Pulmonary artery endothelial cell (primary cell): Measurements from ENCODE around the gene DNAJB6. TPM values are rescaled to one million over a fixed set of nuclear protein-coding genes. Genes with fewer than 3 reads are reported as not detected.

Experiments used
- DNase-seq: peaks from one replicate; pipeline ENCODE4 v3.0.0-alpha.2; 2011; ENCODE audit warnings: low read depth, low spot score
- total RNA-seq: library from RNA; depleted of rRNA; stranded (reverse); fragments of >200 nt; gene quantifications from 2 replicates; pipeline ENCODE4 v1.2.3, GENCODE V29; 2014

DNAJB6 gene
- total RNA-seq, 1 donor from 2014 or later = 104 TPM

GRCh38 chr7:157427811-157428553 is 91.2 kb downstream of the DNAJB6 start:
- DNase-seq = no peak

- no peak for DNase-seq
Observed at GRCh38 chr7:157428554-157428945, 91.7 kb downstream of the DNAJB6 start.

DNA sequence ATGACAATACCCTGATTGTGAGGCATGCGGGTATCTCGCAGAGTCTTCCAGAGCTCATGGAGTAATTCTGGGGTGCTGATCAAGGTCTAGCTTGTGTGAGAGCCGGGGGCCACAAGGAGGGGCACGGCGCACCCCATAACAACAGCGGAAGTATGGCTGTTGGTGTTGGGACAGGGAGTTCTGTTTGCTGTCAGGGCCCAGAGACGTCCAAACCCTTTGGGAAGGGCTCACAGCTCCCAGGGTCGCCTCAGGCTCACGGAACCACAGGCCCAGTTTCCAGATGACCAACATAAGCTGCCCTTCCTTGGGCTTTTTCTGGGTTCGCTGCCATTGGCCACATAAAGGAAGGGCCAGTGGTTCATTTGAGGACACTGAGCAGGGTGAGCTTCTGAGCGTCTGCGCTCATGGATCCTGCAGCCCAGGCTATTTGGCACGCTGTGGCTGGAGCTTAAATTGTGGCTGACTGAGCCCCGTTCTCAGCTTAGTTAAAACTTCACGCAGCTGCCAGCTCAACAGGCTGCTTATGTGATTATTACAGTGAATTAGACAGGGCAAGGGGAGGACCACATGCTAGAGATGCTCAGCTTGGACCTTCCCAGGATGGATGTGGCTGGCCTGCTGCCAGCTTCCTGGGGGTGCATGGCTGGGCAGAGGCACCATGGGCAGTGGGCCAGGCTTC is 92.3 kb downstream of the DNAJB6 start:
- DNase-seq = no peak

- DNase-seq = no peak
Observed at GRCh38 chr7:157429680-157430224, 92.9 kb downstream of the DNAJB6 start.

DNA sequence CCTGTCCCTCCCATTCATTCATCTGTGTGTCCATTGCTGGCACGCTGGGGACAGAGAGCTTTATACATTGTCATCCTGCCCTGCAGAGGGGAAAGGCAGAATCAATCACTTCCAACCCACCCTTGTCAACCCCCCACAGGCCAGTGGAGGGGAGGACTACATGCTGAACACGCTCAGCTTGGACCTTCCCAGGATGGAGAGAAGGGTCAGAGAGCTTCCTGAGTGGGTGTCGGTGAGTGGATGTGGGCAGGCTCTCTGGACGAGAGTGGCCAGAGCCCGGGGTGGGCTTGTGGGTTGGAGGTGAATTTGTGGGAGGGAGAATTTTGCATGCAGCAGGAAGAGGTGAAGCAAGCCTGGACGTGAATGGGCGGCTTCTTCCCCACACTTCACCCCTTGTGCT is 93.9 kb downstream of the DNAJB6 start:
- DNase-seq = no peak

DNA sequence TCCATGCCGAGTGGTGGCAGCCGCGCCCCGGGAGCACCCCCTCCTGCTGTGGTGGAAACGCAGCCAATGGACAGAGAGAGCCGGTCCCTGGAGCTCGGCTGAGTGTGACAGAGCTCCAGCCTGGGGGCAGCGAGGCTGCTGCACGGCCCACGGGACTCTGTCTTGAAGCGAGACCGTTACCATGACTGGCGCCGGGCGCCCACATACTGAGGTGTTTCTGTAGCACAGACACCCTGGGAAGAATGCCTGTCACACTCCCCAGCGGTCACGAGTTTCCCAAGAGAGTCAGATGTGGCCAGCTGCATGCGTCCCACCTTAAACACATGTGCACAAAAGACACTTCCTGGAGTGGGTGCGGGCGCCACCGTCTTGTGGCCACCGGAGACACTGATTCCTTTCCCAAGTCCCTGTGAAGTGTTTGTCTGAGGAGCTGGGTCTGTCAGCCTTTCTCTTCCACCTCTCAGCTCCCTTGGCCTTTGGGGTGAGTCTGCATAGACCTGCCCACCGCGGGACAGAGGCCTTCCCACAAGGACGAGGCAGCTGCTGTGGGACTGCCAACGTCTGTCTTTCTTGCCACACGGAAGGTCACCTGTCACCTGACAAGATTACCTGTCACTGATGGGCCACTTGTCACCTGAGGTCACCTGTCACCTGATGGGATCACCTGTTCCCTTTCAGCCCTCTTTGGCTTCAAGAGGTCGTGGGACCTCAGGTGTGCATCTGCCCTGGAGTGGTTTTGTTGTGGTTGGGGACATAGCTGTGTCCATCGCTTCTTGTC is 94.6 kb downstream of the DNAJB6 start:
- DNase-seq = no peak

DNA sequence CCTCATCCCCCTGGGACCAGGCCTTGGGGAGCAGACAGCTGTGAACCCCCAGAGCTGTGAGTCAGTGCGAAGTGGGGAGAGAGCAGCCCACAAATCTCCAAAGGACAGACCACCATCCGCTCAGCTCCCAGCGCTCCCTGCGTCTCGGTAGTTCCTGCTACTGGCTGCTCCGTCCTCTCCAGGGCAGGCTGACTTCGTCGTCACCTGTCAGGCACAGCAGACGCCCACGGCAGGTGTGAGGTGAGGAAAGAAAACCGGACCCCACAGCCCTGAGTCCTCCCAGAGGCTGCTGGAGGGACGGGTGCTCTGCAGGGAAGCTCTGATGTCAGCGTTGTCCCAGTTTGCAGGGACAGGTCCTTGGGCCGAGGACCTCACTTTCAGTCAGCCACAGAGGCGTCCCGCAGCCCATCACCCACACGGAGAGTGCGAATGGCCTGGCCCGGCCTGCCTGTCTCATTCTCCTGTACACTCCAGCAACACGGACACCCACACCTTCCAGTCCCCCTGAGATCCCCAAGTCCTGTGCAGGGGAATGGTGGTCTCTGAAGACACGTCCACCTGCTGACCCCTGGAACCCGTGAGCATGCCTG is 95.2 kb downstream of the DNAJB6 start:
- DNase-seq = no peak

GRCh38 chr7:157432541-157432956 is 95.7 kb downstream of the DNAJB6 start:
- DNase-seq = no peak

DNA sequence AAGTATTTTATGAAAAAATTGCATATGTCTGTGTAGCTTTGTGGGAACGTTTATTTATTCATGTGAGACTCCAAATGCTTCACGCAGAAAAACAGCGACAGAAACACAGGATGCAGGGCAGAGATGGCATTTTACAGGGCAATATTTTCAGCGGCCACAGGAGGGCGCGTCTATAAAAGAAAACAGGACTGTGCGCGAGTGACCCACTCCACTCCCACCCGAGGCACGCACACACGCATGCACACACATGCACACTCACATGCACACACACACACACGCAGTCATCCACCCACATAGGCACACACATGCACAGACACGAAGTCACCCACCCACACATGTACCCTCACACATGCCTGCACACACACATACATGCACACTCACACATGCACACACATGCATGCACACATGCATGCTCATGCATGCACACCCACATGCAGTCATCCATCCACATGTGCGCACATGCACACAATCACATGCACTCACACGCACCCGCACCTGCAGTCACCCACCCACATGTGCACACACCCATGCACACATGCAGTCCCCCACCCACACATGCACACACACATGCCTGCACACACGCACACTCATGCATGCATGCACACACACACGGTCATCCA is 96.3 kb downstream of the DNAJB6 start:
- no peak for DNase-seq

DNA sequence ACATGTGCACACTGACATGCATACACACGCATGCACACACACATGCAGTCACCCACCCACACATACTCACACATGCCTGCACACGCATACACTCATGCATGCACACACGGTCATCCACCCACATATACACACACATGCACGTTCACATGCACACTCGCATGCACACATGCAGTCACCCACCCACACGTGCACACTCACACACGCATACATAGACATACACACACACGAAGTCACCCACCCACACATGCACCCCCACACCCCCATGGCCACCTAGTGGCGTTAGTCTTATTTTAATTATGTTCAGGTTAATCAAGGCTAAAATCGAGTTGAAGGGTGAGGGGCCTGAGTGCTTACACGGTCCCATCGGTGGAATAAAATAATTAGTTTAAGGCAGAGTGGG is 96.8 kb downstream of the DNAJB6 start:
- no peak for DNase-seq

DNA sequence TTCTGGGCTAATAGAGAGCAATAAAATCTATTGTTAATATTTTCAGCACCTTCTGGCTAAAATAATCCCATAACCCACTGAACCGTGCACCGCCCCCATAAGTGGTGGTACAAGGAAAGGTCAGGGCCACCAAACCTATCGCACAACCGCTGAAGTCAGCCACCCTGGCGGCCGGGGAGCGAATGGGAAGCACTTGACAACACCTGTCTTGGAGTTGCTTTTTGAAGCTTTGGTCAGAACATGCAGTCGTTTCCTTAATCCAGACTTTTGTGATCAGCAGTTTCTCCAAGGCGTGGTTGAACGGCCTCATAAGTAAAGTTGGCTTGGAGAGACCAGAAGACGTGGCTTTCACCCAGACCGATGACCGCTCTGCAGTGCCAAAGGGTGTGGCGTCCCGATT is 97.4 kb downstream of the DNAJB6 start:
- no peak for DNase-seq

GRCh38 chr7:157434701-157435100 is 97.9 kb downstream of the DNAJB6 start:
- DNase-seq = no peak

GRCh38 chr7:157436076-157436475 is 99.3 kb downstream of the DNAJB6 start:
- DNase-seq = no peak

DNA sequence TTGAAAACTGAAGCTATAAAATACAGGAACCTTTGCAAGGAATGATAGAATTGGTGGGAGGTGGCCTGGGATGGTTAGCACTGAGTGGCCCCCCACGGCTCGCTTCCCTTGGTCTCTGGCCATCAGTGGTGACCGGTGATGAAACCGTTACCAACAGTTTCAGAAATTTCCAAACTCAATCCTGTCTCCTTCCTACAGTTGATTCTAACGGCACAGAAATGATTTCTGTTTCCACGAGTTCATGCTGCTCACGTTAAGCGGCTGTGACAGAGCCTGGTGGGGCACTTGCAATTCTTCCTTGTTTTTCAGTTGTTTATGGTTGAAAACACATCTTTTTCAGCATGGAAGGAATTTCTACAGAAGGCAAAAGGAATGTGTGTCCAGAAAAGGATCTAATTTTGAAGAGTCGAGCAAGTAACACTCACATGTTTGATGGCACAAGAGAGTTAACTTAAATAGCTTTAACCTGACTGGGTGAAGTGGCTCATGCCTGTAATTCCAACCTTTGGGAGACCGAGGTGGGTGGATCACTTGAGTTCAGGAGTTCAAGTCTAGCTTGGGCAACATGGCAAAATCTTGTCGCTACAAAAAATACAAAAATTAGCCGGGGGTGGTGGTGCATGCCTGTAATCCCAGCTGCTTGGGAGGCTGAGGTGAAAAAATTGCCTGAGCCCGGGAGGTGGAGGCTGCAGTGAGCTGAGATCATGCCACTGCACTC is 100.1 kb downstream of the DNAJB6 start:
- DNase-seq = no peak

GRCh38 chr7:157437519-157438061 is 100.8 kb downstream of the DNAJB6 start:
- no peak for DNase-seq

DNA sequence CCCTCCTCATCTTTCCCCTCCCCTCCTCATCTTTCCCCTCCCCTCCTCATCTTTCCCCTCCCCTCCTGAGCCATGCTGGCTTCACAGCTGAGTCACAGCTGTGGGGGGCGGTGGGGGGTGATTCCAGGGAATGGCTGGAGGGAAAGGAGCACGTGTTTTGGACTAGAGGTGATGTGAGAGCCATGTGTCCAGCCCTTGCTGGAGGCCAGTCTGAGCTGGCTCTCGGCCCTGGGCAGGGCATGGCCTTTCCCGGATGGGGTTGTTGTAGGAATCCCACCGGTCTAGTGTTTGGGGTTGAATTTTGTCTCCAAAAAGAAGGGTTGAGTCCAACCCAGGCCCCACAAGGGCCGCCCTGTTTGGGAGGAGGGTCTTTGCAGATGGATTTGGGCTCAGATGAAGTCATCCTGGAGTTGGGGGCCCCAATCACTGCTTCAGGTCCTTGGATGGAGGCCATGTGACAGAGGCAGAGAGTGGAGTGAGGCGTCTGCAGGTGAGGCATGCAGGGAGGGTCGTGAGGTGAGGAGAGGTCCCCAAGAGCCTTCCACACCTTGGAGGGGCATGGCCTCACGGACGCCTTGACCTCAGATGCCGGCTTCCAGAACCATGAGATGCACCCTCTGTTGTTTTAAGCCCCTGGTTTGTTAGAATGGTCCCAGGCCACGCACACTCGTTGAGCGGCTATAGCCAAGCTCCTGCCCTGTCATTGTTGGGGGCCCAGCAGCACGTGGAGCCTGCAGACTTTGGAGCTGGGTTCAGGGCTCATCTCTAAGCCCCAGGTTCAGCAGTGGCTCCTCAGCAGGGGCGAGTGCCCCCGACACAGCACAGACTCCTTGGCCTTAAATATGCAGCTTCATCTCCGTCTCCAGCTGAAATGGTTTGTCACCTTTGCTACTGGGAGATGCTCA is 101.6 kb downstream of the DNAJB6 start:
- DNase-seq = no peak

DNA sequence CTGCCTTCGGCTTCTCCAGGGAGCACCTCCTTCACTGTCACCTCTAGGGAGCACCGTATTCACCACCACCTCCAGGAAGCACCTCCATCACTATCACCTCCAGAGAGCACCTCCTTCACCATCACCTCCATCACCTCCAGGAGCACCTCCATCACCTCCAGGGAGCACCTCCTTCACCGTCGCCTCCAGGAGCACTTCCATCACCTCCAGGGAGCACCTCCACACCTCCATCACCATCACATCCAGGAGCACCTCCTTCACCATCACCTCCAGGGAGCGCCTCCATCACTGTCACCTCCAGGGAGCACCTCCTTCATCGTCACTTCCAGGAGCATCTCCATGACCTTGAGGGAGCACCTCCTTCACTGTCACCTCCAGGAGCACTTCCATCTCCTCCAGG is 102.3 kb downstream of the DNAJB6 start:
- DNase-seq = no peak

DNA sequence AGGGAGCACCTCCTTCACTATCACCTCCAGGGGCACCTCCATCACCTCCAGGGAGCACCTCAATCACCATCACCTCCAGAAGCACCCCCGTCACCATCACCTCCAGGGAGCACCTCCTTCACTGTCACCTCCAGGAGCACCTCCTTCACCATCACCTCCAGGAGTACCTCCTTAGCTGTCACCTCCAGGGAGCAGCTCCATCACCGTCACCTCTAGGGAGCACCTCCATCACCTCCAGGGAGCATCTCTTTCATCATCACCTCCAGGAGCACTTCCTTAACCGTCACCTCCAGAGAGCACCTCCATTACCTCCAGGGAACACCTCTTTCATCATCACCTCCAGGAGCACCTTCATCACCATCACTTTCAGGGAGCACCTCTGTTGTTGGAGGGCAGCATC is 103.0 kb downstream of the DNAJB6 start:
- DNase-seq = no peak

DNA sequence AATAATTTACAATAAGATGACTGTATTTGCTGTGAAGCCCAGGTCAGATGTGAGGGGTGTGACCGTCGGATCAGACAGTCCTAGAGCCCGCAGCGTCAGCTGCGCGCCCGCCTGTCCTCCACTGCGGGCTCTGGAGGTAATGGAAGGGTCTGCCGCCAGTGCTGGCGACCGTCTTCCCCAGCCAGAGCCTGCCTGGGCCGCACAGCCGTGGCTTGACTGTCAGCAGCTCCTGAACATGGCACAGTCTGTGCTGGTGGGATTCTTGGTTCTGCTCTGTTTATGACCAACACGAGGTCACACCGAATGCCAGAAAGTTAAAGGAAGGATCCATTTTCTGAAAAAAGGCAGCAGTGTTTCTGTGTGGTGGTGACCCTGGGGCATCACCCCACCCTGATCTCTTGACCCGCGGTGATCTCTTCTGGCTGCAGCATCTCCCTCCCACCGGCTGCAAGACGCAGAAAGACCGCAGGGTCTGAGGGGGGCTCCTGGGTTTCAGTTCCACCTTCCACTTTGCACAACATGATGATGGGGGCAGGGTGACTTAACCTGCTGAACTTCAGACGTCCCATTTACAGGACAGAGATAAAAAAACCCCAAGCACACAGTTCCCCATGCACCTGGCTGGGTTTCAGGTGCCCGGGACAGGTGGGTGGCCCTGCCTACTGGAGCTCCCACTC is 103.7 kb downstream of the DNAJB6 start:
- DNase-seq = no peak
